Stimulated activated CD4-positive, alpha-beta T cell treated with anti-CD3 and anti-CD28 coated beads, Interleukin-15, amount 100 ng/mL, for 1 hour (primary cell): ENCODE measurements around the gene PLG.
"Not testable (repeated sequence)": the region's sequence is repeated elsewhere in the genome, so short reads cannot be mapped to it uniquely, and the experiment has no call there.

ENCODE experiments used
- DNase-seq, 2 donors: peaks; one replicate each; pipeline ENCODE4 v3.0.0-alpha.2; 2020; ENCODE audit warnings: low read depth in 1 of 2, low spot score in 1 of 2

PLG gene

DNA sequence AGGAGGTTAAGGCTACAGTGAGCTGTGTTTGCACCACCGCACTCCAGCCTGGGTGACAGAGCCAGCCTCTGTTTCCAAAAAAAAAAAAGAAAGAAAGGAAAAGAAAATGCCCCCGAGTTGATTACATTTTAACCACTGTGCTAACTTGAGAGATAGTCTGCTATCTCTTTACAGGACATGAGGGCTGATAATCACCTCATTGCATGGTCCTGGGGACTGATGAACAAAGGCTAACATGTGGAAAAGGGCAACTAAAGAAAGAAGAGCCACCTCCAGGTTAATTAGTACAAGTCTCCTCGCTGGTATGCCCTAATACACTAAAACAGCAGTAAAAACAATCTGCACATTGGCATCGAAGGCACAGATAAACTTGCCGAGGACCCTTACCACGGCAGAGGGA, 4.2 kb upstream of the PLG start:
- DNase-seq: no peak

DNA sequence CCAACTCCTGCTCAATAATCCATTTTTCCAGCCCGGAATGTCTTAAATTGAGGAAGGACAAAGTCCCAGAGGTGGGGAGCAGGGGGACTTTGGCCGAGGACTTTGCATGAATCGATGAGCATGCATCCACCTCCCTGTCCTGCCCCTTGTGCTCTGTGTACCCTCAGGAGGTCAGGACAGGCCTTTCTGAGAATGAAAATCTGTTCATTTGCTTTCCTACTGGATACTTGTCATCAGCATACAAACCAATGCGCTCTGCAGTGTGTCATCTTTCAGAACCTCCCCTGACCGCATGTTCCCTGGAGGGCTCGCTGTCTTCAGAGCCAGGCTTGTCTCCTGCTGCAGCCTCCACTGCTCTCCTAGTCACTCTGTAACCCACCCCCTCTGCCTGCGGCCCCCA, 2.6 kb downstream of the PLG start:
- not testable (repeated sequence) for DNase-seq

DNA sequence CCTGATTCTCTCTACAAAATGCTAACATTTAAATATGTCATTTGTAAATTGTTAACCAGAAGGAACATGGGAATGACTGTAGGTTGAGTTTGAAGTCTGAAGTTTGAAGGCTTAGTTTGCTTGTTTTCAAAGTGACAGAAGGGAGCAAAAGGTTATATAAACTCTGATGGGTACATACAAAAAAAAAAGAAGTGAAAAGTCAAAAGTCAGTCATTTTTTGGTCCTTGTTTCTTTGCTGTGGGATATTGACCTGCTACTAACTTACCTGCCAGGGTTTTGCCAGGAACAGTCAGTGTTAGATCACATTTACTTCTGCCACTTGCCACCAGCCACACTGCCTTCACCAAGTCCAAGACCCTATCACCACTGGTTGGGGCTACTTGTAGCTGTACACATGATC, 6.9 kb downstream of the PLG start:
- DNase-seq: not testable (repeated sequence)

DNA sequence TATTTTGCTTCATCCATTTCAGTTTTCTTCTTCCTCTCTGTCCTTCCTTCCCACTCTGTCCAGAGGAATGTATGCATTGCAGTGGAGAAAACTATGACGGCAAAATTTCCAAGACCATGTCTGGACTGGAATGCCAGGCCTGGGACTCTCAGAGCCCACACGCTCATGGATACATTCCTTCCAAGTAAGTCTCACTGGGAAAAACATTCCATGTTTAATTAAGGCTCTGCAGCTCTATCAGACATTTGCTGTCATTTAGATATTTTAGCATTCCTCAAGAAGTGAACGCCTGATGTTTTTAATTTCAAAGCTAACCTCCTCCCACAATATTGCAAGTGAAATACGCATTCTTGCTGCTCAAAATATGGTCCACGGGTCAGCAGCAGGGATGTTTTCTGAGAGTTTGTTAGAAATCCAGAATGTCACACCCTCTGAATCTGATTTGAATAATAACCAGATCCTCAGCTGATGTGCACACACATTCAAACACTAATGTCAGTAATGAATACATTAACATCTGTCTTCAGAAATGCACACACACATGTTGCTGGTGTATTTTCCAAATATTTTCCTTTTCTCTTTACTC, 12.8 kb downstream of the PLG start:
- DNase-seq: no peak

DNA sequence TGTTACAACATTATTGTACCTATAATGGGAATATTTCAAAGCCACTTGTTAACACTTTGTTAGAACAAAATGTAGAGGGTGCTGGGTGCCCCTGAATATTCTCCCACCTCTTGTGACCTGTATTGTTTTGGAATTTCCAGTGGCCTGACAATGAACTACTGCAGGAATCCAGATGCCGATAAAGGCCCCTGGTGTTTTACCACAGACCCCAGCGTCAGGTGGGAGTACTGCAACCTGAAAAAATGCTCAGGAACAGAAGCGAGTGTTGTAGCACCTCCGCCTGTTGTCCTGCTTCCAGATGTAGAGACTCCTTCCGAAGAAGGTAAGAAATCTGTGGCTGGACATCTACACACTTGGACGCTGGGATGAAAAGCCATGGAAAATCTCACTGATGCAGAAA, 28.9 kb downstream of the PLG start:
- DNase-seq: no peak

DNA sequence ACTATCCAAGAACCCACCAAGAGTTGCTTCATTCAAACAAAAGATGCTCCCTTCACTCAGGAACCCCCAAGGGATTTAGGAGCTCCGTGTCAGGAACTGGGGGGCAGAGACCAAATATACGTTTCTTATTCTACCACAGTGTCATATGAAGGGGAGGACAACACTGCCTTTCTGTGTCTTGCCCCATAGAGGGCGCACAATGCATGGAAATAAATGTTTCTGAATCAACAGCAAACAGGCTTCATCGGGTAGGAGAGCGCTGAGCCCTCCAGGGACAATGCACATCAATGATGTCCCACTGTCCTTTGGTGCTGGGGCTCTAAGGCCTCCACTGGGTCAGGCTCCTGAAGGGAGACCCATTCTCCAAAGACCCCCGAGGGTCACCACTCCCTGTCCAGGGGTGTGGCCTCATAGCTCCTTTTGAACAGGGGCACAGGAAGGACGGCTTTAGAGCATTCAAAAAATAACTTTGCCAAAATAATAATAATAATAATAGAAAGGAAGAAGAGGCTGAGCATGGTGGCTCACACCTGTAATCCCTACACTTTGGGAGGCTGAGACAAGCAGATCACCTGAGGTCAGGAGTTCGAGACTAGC, 31.1 kb downstream of the PLG start:
- no peak for DNase-seq

DNA sequence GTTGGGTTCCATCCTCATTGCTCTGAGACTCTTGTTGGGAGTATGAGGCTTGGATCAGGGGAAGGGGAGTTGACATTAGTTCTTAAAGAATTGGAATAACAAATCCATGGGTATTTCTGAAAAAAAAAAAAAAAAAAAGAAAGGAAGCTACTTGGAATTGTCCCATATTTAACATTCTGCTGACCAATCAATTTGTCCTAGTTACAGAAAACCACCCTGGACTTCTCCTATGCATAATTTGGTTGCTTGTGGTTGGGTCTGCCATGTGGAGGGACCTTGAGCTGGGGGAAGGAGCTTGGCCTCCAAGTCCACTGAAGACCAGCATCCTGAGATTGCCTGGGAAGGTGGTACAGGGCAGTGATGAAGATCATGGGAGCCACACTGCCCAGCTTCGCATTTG, 32.6 kb downstream of the PLG start:
- DNase-seq: no peak

DNA sequence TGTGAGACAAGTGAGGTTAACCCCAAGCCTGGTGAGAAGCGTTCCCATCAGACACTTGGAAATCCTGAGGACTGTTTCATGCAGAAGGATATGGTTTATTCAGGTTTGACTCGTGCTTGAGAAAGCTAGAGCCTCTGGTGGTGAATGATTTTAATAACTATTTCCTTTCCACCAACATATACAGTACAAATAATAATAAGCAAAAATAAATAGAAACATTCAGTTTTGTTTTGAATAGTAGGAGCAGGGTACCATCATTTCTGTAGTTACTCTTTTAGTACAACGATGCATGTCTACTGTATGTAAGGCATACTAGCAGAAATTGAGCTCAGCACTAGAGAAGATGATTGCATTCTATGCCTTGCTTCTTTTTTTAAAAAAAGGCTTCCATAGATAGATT, 33.5 kb downstream of the PLG start:
- DNase-seq: no peak

DNA sequence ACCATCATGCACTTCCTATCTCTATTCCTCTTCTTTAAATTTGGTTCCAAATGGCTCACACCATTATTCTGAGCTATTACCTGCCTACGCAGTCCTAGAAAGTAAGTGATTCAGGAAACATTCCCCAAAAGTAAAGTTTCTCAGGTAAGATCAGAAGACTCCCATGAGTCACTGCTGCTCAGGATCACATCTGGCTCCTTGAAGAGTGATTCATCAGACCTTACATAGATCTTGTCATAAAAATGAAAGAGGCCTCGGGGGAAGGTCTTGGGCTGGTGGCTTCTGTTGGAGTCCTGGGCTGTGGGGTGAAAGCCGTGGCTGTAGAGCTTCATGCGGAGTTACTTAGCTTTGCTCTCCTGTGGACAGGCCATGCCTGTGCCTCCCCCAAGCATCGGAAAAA, 35.9 kb downstream of the PLG start:
- no peak for DNase-seq

DNA sequence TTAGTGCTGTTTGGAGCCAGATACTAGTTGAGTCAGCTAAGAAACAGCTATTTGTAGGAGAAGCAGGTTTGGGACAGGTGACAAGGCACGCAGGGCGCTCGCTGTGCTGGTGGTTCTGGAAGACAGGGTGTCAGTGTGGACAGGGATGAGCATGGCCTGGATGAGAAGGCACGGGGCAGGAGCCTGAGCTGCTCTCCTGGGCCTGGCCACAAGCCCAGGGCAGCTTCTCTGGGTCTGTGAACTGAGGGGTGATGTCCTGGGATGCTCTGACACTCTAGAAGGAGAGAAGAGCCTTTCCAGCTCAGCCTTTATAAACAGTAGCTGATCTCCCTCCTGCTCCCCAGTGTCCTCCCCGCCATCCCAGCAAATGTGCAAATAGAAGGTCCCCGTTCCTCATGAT, 37.9 kb downstream of the PLG start:
- no peak for DNase-seq

DNA sequence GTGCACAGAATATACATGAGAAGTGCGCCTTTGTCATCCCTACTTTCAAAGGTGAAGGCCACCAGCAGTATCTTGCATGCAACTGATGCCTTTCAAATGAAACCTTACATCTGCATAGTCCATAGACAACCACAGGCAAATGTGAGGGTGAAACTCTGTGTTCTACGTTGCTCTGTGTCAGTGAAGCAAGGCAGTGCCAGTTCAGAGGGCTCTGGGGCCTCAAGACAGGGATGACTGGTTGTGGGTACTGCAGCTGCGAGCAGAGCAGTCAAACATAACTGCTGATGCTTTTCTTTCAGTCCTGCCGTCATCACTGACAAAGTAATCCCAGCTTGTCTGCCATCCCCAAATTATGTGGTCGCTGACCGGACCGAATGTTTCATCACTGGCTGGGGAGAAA, 39.0 kb downstream of the PLG start:
- DNase-seq: not testable (repeated sequence)

DNA sequence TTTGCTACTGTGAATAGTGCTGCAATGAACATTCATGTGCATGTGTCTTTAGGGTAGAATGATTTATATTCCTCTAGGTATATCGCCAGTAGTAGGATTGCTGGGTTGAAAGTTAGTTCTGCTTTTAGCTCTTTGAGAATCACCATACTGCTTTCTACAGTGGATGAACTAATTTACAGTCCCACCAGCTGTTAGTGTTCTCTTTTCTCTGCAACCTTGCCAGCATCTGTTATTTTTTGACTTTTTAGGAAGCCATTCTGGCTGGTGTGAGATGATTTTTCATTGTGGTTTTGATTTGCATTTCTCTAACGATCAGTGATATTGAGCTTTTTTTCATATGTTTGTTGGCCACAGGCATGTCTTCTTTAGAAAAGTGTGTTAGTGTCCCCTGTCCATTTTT, 40.0 kb downstream of the PLG start:
- no peak for DNase-seq

DNA sequence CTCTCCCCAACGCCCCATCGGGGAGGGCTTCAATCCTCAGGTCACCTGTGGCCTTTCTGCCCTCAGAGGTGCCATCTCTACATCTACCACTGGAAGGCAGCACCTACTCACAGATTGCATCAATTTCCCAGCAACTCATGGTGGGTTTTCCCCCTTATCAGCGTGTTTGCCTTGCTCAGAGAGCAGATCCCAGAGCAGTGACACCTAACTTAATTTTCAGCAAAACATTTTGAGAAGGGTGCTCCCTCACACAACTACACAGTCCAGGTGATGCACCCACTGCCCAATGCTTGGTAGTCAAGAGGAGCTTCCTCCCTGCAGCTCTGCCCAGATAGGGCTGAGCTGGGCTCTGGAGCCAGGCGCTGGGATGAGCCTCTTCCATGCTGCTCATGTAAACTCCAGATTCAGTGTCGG, 48.2 kb downstream of the PLG start:
- no peak for DNase-seq

DNA sequence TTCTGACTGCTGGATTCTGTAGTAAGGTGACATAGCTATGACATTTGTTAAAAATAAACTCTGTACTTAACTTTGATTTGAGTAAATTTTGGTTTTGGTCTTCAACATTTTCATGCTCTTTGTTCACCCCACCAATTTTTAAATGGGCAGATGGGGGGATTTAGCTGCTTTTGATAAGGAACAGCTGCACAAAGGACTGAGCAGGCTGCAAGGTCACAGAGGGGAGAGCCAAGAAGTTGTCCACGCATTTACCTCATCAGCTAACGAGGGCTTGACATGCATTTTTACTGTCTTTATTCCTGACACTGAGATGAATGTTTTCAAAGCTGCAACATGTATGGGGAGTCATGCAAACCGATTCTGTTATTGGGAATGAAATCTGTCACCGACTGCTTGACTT, 51.2 kb downstream of the PLG start:
- not testable (repeated sequence) for DNase-seq

DNA sequence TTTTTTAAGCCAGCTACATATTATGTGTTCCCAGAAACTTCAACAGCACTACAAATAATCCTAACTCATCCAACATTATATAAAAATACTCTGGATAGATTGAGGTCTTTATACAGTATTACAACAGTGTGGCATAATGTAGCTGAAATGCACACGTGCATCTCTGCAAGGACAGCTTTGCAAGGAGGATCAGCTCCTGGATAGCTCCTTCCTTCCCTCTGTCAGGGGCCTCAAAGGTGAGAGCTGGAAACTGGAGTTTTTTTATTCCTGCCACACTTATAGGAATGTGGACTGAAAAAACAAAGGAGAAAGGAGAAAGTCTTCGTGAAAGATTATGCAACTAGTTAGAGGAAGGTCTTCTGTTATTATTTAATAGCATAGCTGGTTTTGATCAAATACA, 53.1 kb downstream of the PLG start:
- no peak for DNase-seq

DNA sequence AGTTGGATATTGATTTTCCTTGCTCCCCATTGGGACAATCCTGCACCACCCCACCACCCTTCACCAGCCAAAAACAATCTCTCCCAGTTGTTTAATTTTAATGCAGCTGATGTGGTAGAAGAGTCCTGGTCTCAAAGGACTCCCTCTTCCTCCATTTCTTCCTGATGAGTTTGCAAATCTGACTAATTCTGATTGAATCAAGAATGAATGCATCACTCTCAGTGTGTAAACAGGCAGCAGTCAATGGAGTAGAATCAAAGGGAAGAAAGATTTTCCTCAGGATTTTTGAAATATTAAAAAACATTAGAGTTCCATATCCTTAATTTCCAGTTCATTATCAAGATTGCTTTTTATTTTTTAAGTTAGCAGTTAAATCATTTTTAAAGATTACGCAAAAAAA, 54.0 kb downstream of the PLG start:
- no peak for DNase-seq

DNA sequence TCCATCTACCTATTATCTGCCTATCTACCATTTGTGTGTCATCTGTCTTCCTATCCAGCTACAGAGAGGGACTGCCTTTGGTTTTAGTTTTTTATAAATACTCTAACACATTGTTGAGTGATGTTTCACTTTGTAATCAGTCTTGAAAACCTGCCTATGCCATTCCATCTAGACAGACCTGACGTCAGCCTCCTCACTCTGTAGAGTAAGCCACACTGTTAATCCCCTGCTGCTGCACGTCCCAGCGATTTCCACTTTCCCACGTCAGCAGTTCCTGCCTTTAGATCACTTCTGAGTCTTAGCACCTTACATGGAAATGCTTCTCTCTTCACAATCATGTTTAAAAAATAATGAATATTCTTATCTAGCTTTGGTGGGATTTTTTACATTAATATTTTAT, 54.8 kb downstream of the PLG start:
- DNase-seq: no peak

DNA sequence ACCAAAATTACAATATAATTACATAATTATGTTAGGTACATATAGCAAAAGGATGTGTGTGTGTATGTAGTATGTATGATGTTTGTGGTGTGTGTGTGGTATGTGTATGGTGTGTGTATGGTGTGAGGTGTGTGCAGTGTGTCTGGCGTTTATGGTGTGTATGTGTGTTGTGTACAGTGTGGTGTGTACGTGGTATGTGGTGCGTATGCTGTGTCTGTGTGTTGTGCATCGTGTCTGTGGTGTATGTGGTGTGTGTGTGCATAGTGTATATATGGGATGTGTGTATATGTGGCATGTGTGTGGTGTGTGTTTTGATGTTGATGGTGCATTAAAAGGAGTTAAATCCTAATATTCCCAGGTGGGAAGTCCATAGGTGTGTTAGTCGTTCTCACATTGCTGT, 62.8 kb downstream of the PLG start:
- DNase-seq: no peak

DNA sequence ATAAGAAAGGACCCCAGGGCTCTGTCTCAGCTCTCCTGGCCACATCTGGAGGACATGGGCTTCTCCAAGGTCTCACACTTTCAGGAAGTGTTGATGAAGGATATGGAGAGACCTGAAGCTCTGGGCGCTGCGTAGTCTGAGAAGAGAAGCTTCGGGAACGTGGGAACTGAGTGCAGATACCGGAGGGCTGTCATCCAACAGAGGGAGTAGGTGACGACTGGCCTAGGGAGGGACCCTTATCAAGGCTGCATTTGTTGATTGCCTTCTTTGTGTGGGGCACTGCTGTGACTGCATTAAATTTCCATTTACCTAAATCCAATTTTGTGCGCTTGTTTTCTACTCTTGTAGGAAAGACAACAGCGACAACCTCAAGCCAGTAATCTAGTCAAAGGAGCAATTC, 63.4 kb downstream of the PLG start:
- no peak for DNase-seq

DNA sequence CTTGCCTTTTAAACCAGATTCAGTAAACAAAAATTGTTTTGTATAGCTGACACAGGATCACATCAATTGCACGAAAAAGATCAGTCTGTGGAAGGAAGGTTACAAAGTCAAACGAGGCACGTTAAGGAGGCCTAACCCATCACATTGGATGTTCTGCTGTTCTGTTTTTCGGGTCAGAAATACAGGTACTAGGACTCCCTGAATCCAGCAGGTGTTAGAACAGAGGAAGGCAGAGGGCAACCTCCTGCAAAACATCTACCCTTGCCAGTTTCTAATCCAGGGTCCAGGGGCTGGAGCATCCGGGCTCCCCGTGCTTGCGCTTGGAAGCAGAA, 64.6 kb downstream of the PLG start:
- no peak for DNase-seq

DNA sequence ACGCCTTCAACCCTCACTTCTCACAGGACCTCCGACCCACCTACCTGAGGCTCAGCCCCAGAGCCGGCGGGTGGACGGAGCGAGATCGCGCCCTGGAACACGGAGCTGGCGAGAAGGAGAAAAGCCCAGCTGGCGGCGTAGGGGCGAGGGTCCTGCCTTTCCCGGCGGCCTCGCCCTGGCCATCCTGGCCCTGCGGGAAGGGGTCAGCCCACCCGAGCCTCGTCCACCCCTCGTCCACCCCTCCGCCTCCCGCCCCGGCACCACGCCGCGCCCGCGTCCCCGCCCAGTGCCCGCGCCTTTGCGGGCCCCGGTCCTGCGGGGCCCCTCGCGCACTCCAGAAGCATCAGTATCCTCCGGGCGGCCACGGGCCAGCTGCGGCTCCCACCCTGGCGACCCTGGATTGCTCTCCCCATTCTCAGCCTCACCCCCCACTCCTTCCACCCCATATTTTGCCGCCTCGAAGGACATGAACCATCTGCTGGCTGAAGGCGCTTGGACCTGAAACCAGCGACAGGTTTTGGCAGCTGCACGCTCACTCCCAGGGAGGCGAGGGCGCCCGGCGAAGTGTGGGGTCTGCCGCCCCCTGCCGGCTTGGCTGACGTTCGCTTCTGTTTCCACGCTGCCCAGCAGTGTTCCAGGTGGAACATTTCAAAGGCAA, 65.1 kb downstream of the PLG start:
- peak in 1 of 2 donors; percentile 47 for DNase-seq

DNA sequence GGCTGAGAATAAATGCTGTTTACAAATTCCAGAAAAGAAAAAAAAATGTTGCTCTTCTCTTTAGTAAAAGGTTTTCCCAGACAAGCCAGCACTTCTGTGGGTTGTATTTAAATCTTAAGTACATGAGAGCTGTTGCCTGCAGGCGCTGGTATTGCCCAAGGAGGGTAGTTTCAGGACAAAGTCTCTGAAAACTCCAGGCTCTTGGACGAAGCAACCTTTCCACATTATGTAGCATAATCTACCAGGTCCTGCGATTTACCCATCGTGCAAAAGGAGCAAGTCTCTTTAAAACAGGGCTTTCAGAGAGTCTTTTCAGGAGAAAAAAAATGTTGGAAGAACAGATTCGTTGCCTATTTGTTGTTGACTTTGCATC, 65.6 kb downstream of the PLG start:
- DNase-seq: no peak

DNA sequence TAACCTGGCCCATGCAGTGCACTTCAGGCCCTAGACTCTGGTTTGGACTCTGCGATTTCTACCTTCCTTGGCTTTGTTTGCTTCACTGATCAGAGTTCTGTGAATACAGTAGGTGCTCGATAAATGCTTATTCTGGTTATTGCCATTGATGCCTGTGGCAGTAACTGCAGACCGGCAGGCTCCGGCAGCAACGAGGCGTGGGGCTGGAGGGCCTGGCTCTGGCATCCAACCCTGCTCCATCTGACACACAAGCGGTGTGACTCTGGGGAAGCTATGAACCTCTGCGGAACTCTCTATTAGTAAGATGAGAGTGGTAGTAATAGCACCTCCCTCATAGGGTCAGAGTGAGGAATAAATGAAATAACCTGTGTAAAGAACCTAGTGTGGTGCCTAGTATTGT, 66.1 kb downstream of the PLG start:
- no peak for DNase-seq
